GM12878 (cell line): ENCODE results near the gene ZNF804B. TPM values are rescaled to one million over a fixed set of nuclear protein-coding genes. Genes with fewer than 3 reads are reported as not detected.

Experiments used
- ATAC-seq: fragments of 200-7000 bp; cut with Tn5 transposase; 3 replicates; pipeline ENCODE4 v1.9.1; 2020; ENCODE audit warnings: mild to moderate bottlenecking, moderate library complexity
- BruUV-seq: library from RNA; stranded (reverse); fragments of 400-500 nt; replicated peaks from 2 replicates; lab custom pipeline; 2021; lab: Mats Ljungman, UMichigan
- CTCF ChIA-PET: fragments of 300-600 bp; sonication (Branson Sonifier 250); formaldehyde crosslinking; extraction: SDS; loops from one replicate; lab custom pipeline; 2021; ENCODE audit warnings: inconsistent platforms; lab: Yijun Ruan, JAX
- POLR2A ChIA-PET: fragments of 350-600 bp; formaldehyde crosslinking; extraction: SDS; loops from one replicate; lab custom pipeline; 2021; ENCODE audit warnings: inconsistent platforms; lab: Charles Lee
- RAD21 ChIA-PET: fragments of 300-600 bp; sonication (Branson Sonifier 250); formaldehyde crosslinking; loops from one replicate; lab custom pipeline; 2023; ENCODE audit warnings: antibody characterized with exemption; ENCODE audit not compliant: unreplicated experiment; lab: Charles Lee
- SMC1A ChIA-PET: fragments of 300-600 bp; sonication (Branson Sonifier 250); formaldehyde crosslinking; loops from one replicate; lab custom pipeline; 2023; ENCODE audit not compliant: unreplicated experiment, uncharacterized antibody; lab: Charles Lee
- DNase-seq: peaks from one replicate; pipeline ENCODE4 v3.0.0-alpha.2; 2011; ENCODE audit warnings: low read depth, low spot score
- FAIRE-seq: peaks from 3 replicates; lab custom pipeline; 2011; peaks lifted over from hg19 to GRCh38; lab: Jason Lieb, UNC
- H2AFZ ChIP-seq: 2 replicates; pipeline ENCODE4 v1.6.0; 2011; ENCODE audit warnings: low read depth, low read length, control low read depth; ENCODE audit not compliant: control insufficient read depth
- H3K27ac ChIP-seq: 2 replicates; pipeline ENCODE4 v1.5.1; 2011; ENCODE audit warnings: control low read depth; ENCODE audit not compliant: control insufficient read depth, insufficient read depth
- H3K27me3 ChIP-seq, 2 experiments: replicated peaks in 1 of 2; 2 replicates each; pipeline versions ENCODE4 v1.6.0 to v1.6.1; 2011; ENCODE audit warnings: low read length in 1 of 2; ENCODE audit not compliant: control insufficient read depth in 2 of 2, insufficient read depth in 2 of 2
- H3K36me3 ChIP-seq, 2 experiments: 2 replicates each; pipeline ENCODE4 v1.5.1; 2011; ENCODE audit warnings: low read length in 1 of 2; ENCODE audit not compliant: control insufficient read depth in 2 of 2, insufficient read depth in 2 of 2
- H3K4me1 ChIP-seq: 2 replicates; pipeline ENCODE4 v1.6.1; 2011; ENCODE audit warnings: mild to moderate bottlenecking, low read length, moderate library complexity, mixed read lengths; ENCODE audit not compliant: control insufficient read depth, insufficient read depth
- H3K4me2 ChIP-seq: 2 replicates; pipeline ENCODE4 v1.6.0; 2011; ENCODE audit warnings: control low read depth; ENCODE audit not compliant: control insufficient read depth, insufficient read depth
- H3K4me3 ChIP-seq: fragments of 200-600 bp; sonication (generic); 2 replicates; pipeline ENCODE4 v1.5.1; 2016
- H3K79me2 ChIP-seq: 2 replicates; pipeline ENCODE4 v1.6.0; 2011; ENCODE audit warnings: low read length; ENCODE audit not compliant: control insufficient read depth, insufficient read depth
- H3K9ac ChIP-seq: 2 replicates; pipeline ENCODE4 v1.8.0; 2011; ENCODE audit warnings: low read length, control low read depth, mixed read lengths; ENCODE audit not compliant: control insufficient read depth, insufficient read depth
- H3K9me3 ChIP-seq: replicated peaks from 3 replicates; pipeline ENCODE4 v1.5.1; 2011; ENCODE audit warnings: mild to moderate bottlenecking, low read length; ENCODE audit not compliant: control insufficient read depth, insufficient read depth
- H4K20me1 ChIP-seq: 2 replicates; pipeline ENCODE4 v1.6.0; 2011; ENCODE audit not compliant: control insufficient read depth, insufficient read depth
- DPF2 ChIP-seq: fragments of 450-650 bp; IDR thresholded peaks from 2 replicates; pipeline ENCODE4 v1.6.1; 2017; ENCODE audit warnings: mild to moderate bottlenecking
- EGR1 ChIP-seq, 2 experiments: IDR thresholded peaks; 1 replicate in 1 of 2; 2 replicates in 1 of 2; pipeline ENCODE4 v1.6.1; 2011 to 2012; ENCODE audit warnings: low read depth in 2 of 2, low read length in 2 of 2, borderline replicate concordance in 1 of 2, mild to moderate bottlenecking in 1 of 2, moderate library complexity in 1 of 2
- IKZF2 ChIP-seq, 2 experiments: fragments of 450-650 bp; IDR thresholded peaks; 2 replicates each; pipeline ENCODE4 v1.6.1; 2017; ENCODE audit warnings: mild to moderate bottlenecking in 2 of 2, moderate library complexity in 2 of 2
- IRF4 ChIP-seq: IDR thresholded peaks from 2 replicates; pipeline ENCODE4 v1.6.1; 2011; ENCODE audit warnings: low read depth, low read length
- KLF5 ChIP-seq: fragments of 450-650 bp; IDR thresholded peaks from 2 replicates; pipeline ENCODE4 v1.6.1; 2014; ENCODE audit warnings: mild to moderate bottlenecking; ENCODE audit not compliant: partially characterized antibody
- MTA3 ChIP-seq: IDR thresholded peaks from 2 replicates; pipeline ENCODE4 v1.6.1; 2012; ENCODE audit warnings: low read length, inconsistent platforms, borderline replicate concordance
- NFIC ChIP-seq: IDR thresholded peaks from 2 replicates; pipeline ENCODE4 v1.6.1; 2012; ENCODE audit warnings: low read depth, mild to moderate bottlenecking, inconsistent platforms, low read length, moderate library complexity
- NFYA ChIP-seq: IDR thresholded peaks from 2 replicates; pipeline ENCODE4 v1.6.1; 2011; ENCODE audit warnings: low read depth, mild to moderate bottlenecking, low read length, improper control_type of control experiment, borderline replicate concordance
- POLR2A ChIP-seq: IDR thresholded peaks from 2 replicates; pipeline ENCODE4 v1.6.1; 2011; ENCODE audit warnings: low read depth, mild to moderate bottlenecking, low read length
- SIX5 ChIP-seq: IDR thresholded peaks from 2 replicates; pipeline ENCODE4 v1.6.1; 2011; ENCODE audit warnings: mild to moderate bottlenecking, low read depth, low read length, moderate library complexity; ENCODE audit not compliant: severe bottlenecking
- SMARCA5 ChIP-seq: fragments of 450-650 bp; IDR thresholded peaks from 2 replicates; pipeline ENCODE4 v1.6.1; 2017; ENCODE audit warnings: mild to moderate bottlenecking
- SUPT20H ChIP-seq: IDR thresholded peaks from 2 replicates; pipeline ENCODE4 v1.6.1; 2011; ENCODE audit warnings: low read depth, mild to moderate bottlenecking, low read length, moderate library complexity, borderline replicate concordance; ENCODE audit not compliant: control insufficient read depth
- ZNF207 ChIP-seq: fragments of 450-650 bp; IDR thresholded peaks from 2 replicates; pipeline ENCODE4 v1.6.1; 2014; ENCODE audit warnings: antibody characterized with exemption, mild to moderate bottlenecking, borderline replicate concordance
- WGBS: methylation state at CpG from one replicate; pipeline ENCODE4 v1.1.6; 2016; ENCODE audit warnings: low lambda C conversion rate; ENCODE audit not compliant: insufficient replicate concordance, insufficient coverage; ENCODE audit errors: missing lambda C conversion rate; 5-methylcytosine and 5-hydroxymethylcytosine counted together
- in situ Hi-C: fragments of 300-500 bp; cut with MboI; formaldehyde crosslinking; loops from 9 replicates; pipeline ENCODE4 v1.14.3; 2018; ENCODE audit warnings: mixed read lengths
- intact Hi-C: fragments of 100-400 bp; cut with micrococcal nuclease; formaldehyde crosslinking; loops from one replicate; pipeline ENCODE4 v1.14.2; 2022; ENCODE audit not compliant: unreplicated experiment
- polyA plus RNA-seq, 11 experiments: library from polyadenylated mRNA; depleted of rRNA in 4 of 11; unstranded in 6 of 11; stranded (reverse) in 5 of 11; fragments of >200 nt; fragmentation: Nextera tagmentation in 4 of 11; fragmentation: Illumina TruSeq in 1 of 11; extraction: Ambion mirVana in 4 of 11; extraction: Trizol in 1 of 11; gene quantifications; 1 replicate in 1 of 11; 2 replicates in 10 of 11; pipeline versions ENCODE4 v1.2.1 to v1.2.3, GENCODE V29; 2011 to 2016; ENCODE audit warnings: inconsistent platforms in 2 of 11, missing spikeins in 2 of 11, low read depth in 1 of 11
- total RNA-seq, 4 experiments: library from RNA; depleted of rRNA in 3 of 4; stranded (reverse); fragments of >200 nt in 3 of 4; fragmentation: Illumina TruSeq in 1 of 4; extraction: Trizol in 1 of 4; gene quantifications; 2 replicates each; pipeline versions ENCODE4 v1.2.1 to v1.2.3, GENCODE V29; 2013 to 2021

Gene ZNF804B
- total and polyA plus RNA-seq, 10 of the 15 experiments (the other 5 are each of a cell fraction or from before 2014, with no cell fraction given) = not detected

DNA sequence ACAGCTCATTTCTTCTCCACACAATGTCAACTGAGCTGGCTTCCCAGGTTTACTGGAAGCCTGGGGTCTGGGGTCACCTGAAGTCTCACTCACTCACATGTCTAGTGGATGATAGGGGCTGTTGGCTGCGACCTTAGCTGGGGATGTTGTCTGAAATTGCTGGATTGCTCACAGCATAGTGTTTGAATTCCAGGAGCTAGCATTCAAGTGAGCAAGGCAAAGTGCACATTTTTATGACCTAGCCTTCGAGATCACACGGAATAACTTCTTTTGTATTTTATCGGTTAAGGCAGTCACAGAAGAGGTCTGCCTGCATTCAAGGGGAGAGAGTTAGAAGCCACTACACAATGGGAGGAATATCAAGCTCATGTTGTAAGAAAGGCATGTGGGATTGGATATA lies 32.4 kb downstream of the ZNF804B start:
- DNase-seq = no peak
- H3K27me3 ChIP-seq = no peaks in the 10 kb centered on the region
- ChIA-PET CTCF (interaction anchor here (1.4 to 2.0 kb wide), 4 partner anchors 13 to 1636 kb away, joined by 3 to 7 read pairs (median 5); no protein-coding TSS in a partner anchor), RAD21 (interaction anchor here (2.1 kb wide), 1 partner anchor 43 kb away, joined by 7 read pairs; no protein-coding TSS in a partner anchor)
- 51% methylated on average over 4 of the region's 4 CpGs for WGBS
- no peak for ATAC-seq
- H3K4me1 ChIP-seq = no peaks in the 10 kb centered on the region
- no peaks in the 10 kb centered on the region for H3K9me3 ChIP-seq
- in situ Hi-C loops = loop anchor here (25.0 kb wide), 1 partner anchor 1320 kb away; no protein-coding TSS in a partner anchor
- H3K79me2 ChIP-seq = no peaks in the 10 kb centered on the region
- BruUV-seq = no TSS peak
- TF ChIP-seq NFYA (no peak), DPF2 (no peak), SMARCA5 (no peak), POLR2A (no peak), EGR1 (IDR thresholded peaks at IDR 0.05; ENCODE audit: borderline replicate concordance in 1 of 2, low read depth in 2 of 2, low read length in 2 of 2) (no peak)
- TF ChIP-seq, all 136 proteins: peak for 0
- Histone ChIP-seq H4K20me1 (no peaks in the 10 kb centered on the region), H3K4me2 (no peak overlapping the region), H3K36me3 (no peaks in the 10 kb centered on the region), H3K27ac (no peak overlapping the region), H3K9ac (no peak overlapping the region), H2AFZ (no peak overlapping the region), H3K4me3 (no peak overlapping the region)
- intact Hi-C loops = loop anchor here (10.0 kb wide), 1 partner anchor 833 kb away; no protein-coding TSS in a partner anchor
- ChIA-PET SMC1A (interaction anchor here (0.8 to 3.0 kb wide), 4 partner anchors 17 to 1231 kb away, joined by 3 to 8 read pairs (median 4); no protein-coding TSS in a partner anchor), POLR2A (no interaction called here)
- FAIRE-seq = no peak

DNA sequence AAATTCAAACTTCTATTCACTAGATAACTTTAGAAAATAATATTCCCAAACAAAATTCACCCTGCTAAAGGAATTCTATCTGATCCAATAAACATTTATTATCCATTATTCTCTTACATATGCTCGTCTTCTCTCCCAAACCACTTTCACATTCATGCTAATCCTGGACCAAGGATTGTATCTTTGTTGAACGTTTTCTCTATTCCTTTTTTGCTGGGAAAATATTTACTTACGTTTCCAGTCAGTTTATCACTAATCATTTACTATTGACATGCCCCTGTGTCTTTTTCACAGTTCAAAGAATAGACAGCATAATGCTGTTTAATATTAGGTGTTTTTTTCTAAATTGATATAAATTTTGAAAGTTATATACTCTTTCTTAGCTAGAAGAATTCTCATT lies 32.9 kb downstream of the ZNF804B start:
- no peak for TF ChIP-seq NFIC
- no peak for TF ChIP-seq KLF5
- no peak for TF ChIP-seq SIX5
- TF ChIP-seq MTA3 = no peak
- no peak for TF ChIP-seq IRF4
- no peak for TF ChIP-seq IKZF2 (IDR thresholded peaks at IDR 0.05)
- no peak for TF ChIP-seq ZNF207
- TF ChIP-seq SUPT20H = no peak
- RAD21 ChIA-PET = interaction anchor here (1.0 to 2.1 kb wide), 2 partner anchors 43 to 302 kb away, joined by 3 to 7 read pairs; no protein-coding TSS in a partner anchor
- in situ Hi-C loops = loop anchor here (25.0 kb wide), 1 partner anchor 1320 kb away; no protein-coding TSS in a partner anchor

More for the DNA sequence above, 32.9 kb downstream of the ZNF804B start:
- H3K79me2 ChIP-seq = no peaks in the 10 kb centered on the region
- H3K27me3 ChIP-seq = no peaks in the 10 kb centered on the region
- no peak for ATAC-seq
- no peak for DNase-seq
- intact Hi-C loops = loop anchor here (10.0 kb wide), 1 partner anchor 832 kb away; no protein-coding TSS in a partner anchor
- H3K4me1 ChIP-seq = no peaks in the 10 kb centered on the region
- no peak overlapping the region for H3K4me2 ChIP-seq
- no peaks in the 10 kb centered on the region for H3K9me3 ChIP-seq
- ChIA-PET CTCF (interaction anchor here (1.1 to 1.6 kb wide), 2 partner anchors 43 to 828 kb away, joined by 3 to 7 read pairs; no protein-coding TSS in a partner anchor), POLR2A (no interaction called here), SMC1A (interaction anchor here (1.0 to 3.0 kb wide), 3 partner anchors 17 to 245 kb away, joined by 3 to 8 read pairs (median 4); no protein-coding TSS in a partner anchor)
- no peaks in the 10 kb centered on the region for H3K36me3 ChIP-seq
- no peak overlapping the region for H3K4me3 ChIP-seq
- no peak overlapping the region for H2AFZ ChIP-seq
- 4% methylated on average over 3 of the region's 3 CpGs for WGBS
- H4K20me1 ChIP-seq = no peaks in the 10 kb centered on the region
- FAIRE-seq = no peak
- H3K9ac ChIP-seq = no peak overlapping the region
- no TSS peak for BruUV-seq
- no peak overlapping the region for H3K27ac ChIP-seq
